HEK293 (cell line): ENCODE results near the gene DPPA4.

Experiments
- CTCF ChIA-PET: fragments of 350-600 bp; formaldehyde crosslinking; extraction: SDS; loops from one replicate; lab custom pipeline; 2021; ENCODE audit warnings: antibody characterized with exemption; lab: Yijun Ruan, JAX
- POLR2A ChIA-PET: fragments of 300-600 bp; formaldehyde crosslinking; extraction: SDS; loops from one replicate; lab custom pipeline; 2020; ENCODE audit warnings: antibody characterized with exemption, inconsistent platforms; lab: Yijun Ruan, JAX
- H3K27ac ChIP-seq: fragments of 200-500 bp; sonication (Bioruptor generic); 2 replicates; pipeline ENCODE4 v1.5.1; 2014; ENCODE audit warnings: low read depth, low read length, control low read depth, inconsistent platforms; ENCODE audit errors: extremely low read depth
- H3K36me3 ChIP-seq, 2 experiments: fragments of 200-500 bp in 1 of 2; sonication (Bioruptor generic) in 1 of 2; 1 replicate in 1 of 2; 2 replicates in 1 of 2; pipeline ENCODE4 v1.5.1; 2014 to 2017; ENCODE audit warnings: inconsistent platforms in 2 of 2, low read length in 2 of 2; ENCODE audit not compliant: control insufficient read depth in 2 of 2, insufficient read depth in 1 of 2
- H3K4me1 ChIP-seq: fragments of 200-500 bp; sonication (Bioruptor generic); 2 replicates; pipeline ENCODE4 v1.5.1; 2014; ENCODE audit warnings: mild to moderate bottlenecking, low read length, inconsistent platforms; ENCODE audit not compliant: control insufficient read depth, insufficient read depth
- H3K4me3 ChIP-seq: 2 replicates; pipeline ENCODE4 v1.5.1; 2011; ENCODE audit warnings: low read depth, mild to moderate bottlenecking, control low read depth, low read length, moderate library complexity
- H3K9me3 ChIP-seq: fragments of 200-500 bp; sonication (Bioruptor generic); 2 replicates; pipeline ENCODE4 v1.5.1; 2014; ENCODE audit warnings: low read depth, low read length, inconsistent platforms; ENCODE audit not compliant: control insufficient read depth, insufficient read depth
- HOXD13 ChIP-seq: sonication (generic); formaldehyde crosslinking; IDR thresholded peaks from 2 replicates; pipeline ENCODE4 v1.8.0; 2022; ENCODE audit warnings: missing genetic modification reagents, borderline replicate concordance
- MZF1 ChIP-seq: fragments of 450-650 bp; formaldehyde crosslinking; IDR thresholded peaks from 2 replicates; pipeline ENCODE4 v1.5.1; 2017; ENCODE audit warnings: missing biosample characterization, missing genetic modification characterization, borderline replicate concordance
- TRIM28 ChIP-seq: IDR thresholded peaks from 2 replicates; pipeline ENCODE4 v1.6.1; 2011; ENCODE audit warnings: low read length, control low read depth, borderline replicate concordance
- YY2 ChIP-seq: fragments of 450-650 bp; formaldehyde crosslinking; IDR thresholded peaks from 2 replicates; pipeline ENCODE4 v1.5.1; 2016; ENCODE audit warnings: missing biosample characterization, missing genetic modification characterization
- ZBTB21 ChIP-seq: fragments of 450-650 bp; formaldehyde crosslinking; IDR thresholded peaks from 2 replicates; pipeline ENCODE4 v1.5.1; 2017; ENCODE audit warnings: missing biosample characterization, missing genetic modification characterization
- ZFP41 ChIP-seq: fragments of 450-650 bp; formaldehyde crosslinking; IDR thresholded peaks from 2 replicates; pipeline ENCODE4 v1.5.1; 2016; ENCODE audit warnings: missing biosample characterization, missing genetic modification characterization, borderline replicate concordance
- ZNF133 ChIP-seq: fragments of 450-650 bp; formaldehyde crosslinking; IDR thresholded peaks from 2 replicates; pipeline ENCODE4 v1.5.1; 2016; ENCODE audit warnings: missing biosample characterization, missing genetic modification characterization
- ZNF157 ChIP-seq: fragments of 450-650 bp; formaldehyde crosslinking; IDR thresholded peaks from 2 replicates; pipeline ENCODE4 v1.5.1; 2016; ENCODE audit warnings: missing biosample characterization, missing genetic modification characterization
- ZNF311 ChIP-seq: fragments of 450-650 bp; formaldehyde crosslinking; IDR thresholded peaks from 2 replicates; pipeline ENCODE4 v1.5.1; 2017; ENCODE audit warnings: missing biosample characterization, missing genetic modification characterization, borderline replicate concordance
- ZNF366 ChIP-seq: fragments of 450-650 bp; formaldehyde crosslinking; conservative IDR thresholded peaks from 2 replicates; pipeline ENCODE4 v1.5.1; 2016; ENCODE audit warnings: missing biosample characterization, missing genetic modification characterization
- ZNF37A ChIP-seq: fragments of 450-650 bp; IDR thresholded peaks from 2 replicates; pipeline ENCODE4 v1.5.1; 2018; ENCODE audit warnings: missing biosample characterization, missing genetic modification characterization
- ZNF558 ChIP-seq: fragments of 450-650 bp; formaldehyde crosslinking; IDR thresholded peaks from 2 replicates; pipeline ENCODE4 v1.5.1; 2016; ENCODE audit warnings: missing biosample characterization, missing genetic modification characterization
- ZNF571 ChIP-seq: fragments of 450-650 bp; formaldehyde crosslinking; IDR thresholded peaks from 2 replicates; pipeline ENCODE4 v1.5.0; 2017; ENCODE audit warnings: missing biosample characterization, missing genetic modification characterization
- ZNF600 ChIP-seq: fragments of 450-650 bp; formaldehyde crosslinking; IDR thresholded peaks from 2 replicates; pipeline ENCODE4 v1.5.1; 2016; ENCODE audit warnings: missing biosample characterization, missing genetic modification characterization
- ZNF645 ChIP-seq: fragments of 450-650 bp; formaldehyde crosslinking; IDR thresholded peaks from 2 replicates; pipeline ENCODE4; 2016; ENCODE audit warnings: missing biosample characterization, missing genetic modification characterization
- ZNF654 ChIP-seq: fragments of 450-650 bp; formaldehyde crosslinking; IDR thresholded peaks from 2 replicates; pipeline ENCODE4 v1.5.1; 2016; ENCODE audit warnings: low read depth, missing biosample characterization, missing genetic modification characterization
- ZNF660 ChIP-seq: fragments of 450-650 bp; IDR thresholded peaks from 2 replicates; pipeline ENCODE4 v1.5.1; 2018; ENCODE audit warnings: missing biosample characterization, mild to moderate bottlenecking, missing genetic modification characterization
- ZNF747 ChIP-seq: fragments of 450-650 bp; formaldehyde crosslinking; IDR thresholded peaks from 2 replicates; pipeline ENCODE4 v1.5.1; 2016; ENCODE audit warnings: missing biosample characterization, missing genetic modification characterization
- ZNF768 ChIP-seq: fragments of 450-650 bp; formaldehyde crosslinking; IDR thresholded peaks from 2 replicates; pipeline ENCODE4 v1.5.1; 2018; ENCODE audit warnings: missing biosample characterization, mild to moderate bottlenecking, missing genetic modification characterization
- ZNF776 ChIP-seq: fragments of 450-650 bp; formaldehyde crosslinking; IDR thresholded peaks from 2 replicates; pipeline ENCODE4 v1.5.0; 2017; ENCODE audit warnings: missing biosample characterization, missing genetic modification characterization, borderline replicate concordance
- ZXDB ChIP-seq: fragments of 450-650 bp; formaldehyde crosslinking; IDR thresholded peaks from 2 replicates; pipeline ENCODE4 v1.5.1; 2016; ENCODE audit warnings: missing biosample characterization, missing genetic modification characterization
- TF ChIP-seq, protein P1 (sequence below): fragments of 450-650 bp; formaldehyde crosslinking; IDR thresholded peaks from 2 replicates; pipeline ENCODE4 v1.5.1; 2017; ENCODE audit warnings: missing biosample characterization, missing genetic modification characterization
- TF ChIP-seq, protein P2 (sequence below): fragments of 450-650 bp; formaldehyde crosslinking; IDR thresholded peaks from 2 replicates; pipeline ENCODE4 v1.5.1; 2016; ENCODE audit warnings: missing biosample characterization, missing genetic modification characterization, low read depth
- TF ChIP-seq, protein P3 (sequence below): fragments of 450-650 bp; formaldehyde crosslinking; IDR thresholded peaks from 2 replicates; pipeline ENCODE4 v1.5.1; 2016; ENCODE audit warnings: missing biosample characterization, missing genetic modification characterization
- TF ChIP-seq, protein P4 (sequence below): fragments of 450-650 bp; formaldehyde crosslinking; IDR thresholded peaks from 2 replicates; pipeline ENCODE4 v1.5.1; 2016; ENCODE audit warnings: missing biosample characterization, missing genetic modification characterization

Gene DPPA4

DNA sequence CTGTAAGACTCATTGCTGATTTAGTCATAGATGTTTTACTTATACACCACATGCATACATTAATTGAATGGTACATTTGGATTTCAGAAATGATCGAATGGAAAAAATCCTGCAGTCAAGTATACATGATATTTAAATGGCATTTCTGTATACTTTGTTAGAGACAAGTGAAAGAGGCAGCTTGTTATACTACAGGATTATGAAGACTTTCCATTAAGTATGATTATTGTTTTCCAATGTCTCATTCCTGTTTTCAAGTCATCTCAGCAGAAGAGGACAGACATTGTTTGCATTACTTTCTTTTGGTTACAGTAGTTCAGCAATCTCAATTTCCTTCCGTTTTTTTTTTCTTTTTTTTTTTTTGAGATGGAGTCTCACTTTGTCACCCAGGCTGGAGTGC is 36.6 kb upstream of the DPPA4 start (continued):
- TF ChIP-seq HOXD13 (CRISPR knock-in tag) (no peak), ZNF660 (tag by site-specific recombination) (no peak), ZNF654 (tag by site-specific recombination) (no peak), ZNF600 (no peak), YY2 (tag by site-specific recombination) (no peak), ZBTB21 (tag by site-specific recombination) (no peak)
- TF ChIP-seq, protein P1, sequence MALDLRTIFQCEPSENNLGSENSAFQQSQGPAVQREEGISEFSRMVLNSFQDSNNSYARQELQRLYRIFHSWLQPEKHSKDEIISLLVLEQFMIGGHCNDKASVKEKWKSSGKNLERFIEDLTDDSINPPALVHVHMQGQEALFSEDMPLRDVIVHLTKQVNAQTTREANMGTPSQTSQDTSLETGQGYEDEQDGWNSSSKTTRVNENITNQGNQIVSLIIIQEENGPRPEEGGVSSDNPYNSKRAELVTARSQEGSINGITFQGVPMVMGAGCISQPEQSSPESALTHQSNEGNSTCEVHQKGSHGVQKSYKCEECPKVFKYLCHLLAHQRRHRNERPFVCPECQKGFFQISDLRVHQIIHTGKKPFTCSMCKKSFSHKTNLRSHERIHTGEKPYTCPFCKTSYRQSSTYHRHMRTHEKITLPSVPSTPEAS (tag by site-specific recombination), result no peak

- no peaks in the 10 kb centered on the region for H3K36me3 ChIP-seq
- ChIA-PET CTCF (no interaction called here), POLR2A (no interaction called here)
- no peak overlapping the region for H3K27ac ChIP-seq
- H3K9me3 ChIP-seq, result no peaks in the 10 kb centered on the region
- H3K4me3 ChIP-seq, result no peak overlapping the region
- H3K4me1 ChIP-seq, result no peaks in the 10 kb centered on the region
- no peak for TF ChIP-seq ZNF747 (tag by site-specific recombination)
- TF ChIP-seq ZNF558 (tag by site-specific recombination), result no peak
- no peak for TF ChIP-seq ZFP41
- TF ChIP-seq, protein P2, sequence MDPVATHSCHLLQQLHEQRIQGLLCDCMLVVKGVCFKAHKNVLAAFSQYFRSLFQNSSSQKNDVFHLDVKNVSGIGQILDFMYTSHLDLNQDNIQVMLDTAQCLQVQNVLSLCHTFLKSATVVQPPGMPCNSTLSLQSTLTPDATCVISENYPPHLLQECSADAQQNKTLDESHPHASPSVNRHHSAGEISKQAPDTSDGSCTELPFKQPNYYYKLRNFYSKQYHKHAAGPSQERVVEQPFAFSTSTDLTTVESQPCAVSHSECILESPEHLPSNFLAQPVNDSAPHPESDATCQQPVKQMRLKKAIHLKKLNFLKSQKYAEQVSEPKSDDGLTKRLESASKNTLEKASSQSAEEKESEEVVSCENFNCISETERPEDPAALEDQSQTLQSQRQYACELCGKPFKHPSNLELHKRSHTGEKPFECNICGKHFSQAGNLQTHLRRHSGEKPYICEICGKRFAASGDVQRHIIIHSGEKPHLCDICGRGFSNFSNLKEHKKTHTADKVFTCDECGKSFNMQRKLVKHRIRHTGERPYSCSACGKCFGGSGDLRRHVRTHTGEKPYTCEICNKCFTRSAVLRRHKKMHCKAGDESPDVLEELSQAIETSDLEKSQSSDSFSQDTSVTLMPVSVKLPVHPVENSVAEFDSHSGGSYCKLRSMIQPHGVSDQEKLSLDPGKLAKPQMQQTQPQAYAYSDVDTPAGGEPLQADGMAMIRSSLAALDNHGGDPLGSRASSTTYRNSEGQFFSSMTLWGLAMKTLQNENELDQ (tag by site-specific recombination), result no peak
- no peak for TF ChIP-seq ZNF311 (tag by site-specific recombination)
- TF ChIP-seq, protein P3, sequence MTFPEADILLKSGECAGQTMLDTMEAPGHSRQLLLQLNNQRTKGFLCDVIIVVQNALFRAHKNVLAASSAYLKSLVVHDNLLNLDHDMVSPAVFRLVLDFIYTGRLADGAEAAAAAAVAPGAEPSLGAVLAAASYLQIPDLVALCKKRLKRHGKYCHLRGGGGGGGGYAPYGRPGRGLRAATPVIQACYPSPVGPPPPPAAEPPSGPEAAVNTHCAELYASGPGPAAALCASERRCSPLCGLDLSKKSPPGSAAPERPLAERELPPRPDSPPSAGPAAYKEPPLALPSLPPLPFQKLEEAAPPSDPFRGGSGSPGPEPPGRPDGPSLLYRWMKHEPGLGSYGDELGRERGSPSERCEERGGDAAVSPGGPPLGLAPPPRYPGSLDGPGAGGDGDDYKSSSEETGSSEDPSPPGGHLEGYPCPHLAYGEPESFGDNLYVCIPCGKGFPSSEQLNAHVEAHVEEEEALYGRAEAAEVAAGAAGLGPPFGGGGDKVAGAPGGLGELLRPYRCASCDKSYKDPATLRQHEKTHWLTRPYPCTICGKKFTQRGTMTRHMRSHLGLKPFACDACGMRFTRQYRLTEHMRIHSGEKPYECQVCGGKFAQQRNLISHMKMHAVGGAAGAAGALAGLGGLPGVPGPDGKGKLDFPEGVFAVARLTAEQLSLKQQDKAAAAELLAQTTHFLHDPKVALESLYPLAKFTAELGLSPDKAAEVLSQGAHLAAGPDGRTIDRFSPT, result no peak
- no peak for TF ChIP-seq ZNF768 (tag by site-specific recombination)
- no peak for TF ChIP-seq ZNF366 (tag by site-specific recombination)
- no peak for TF ChIP-seq ZNF571 (tag by site-specific recombination)
- no peak for TF ChIP-seq ZNF645
- TF ChIP-seq TRIM28, result no peak
- TF ChIP-seq, protein P4, sequence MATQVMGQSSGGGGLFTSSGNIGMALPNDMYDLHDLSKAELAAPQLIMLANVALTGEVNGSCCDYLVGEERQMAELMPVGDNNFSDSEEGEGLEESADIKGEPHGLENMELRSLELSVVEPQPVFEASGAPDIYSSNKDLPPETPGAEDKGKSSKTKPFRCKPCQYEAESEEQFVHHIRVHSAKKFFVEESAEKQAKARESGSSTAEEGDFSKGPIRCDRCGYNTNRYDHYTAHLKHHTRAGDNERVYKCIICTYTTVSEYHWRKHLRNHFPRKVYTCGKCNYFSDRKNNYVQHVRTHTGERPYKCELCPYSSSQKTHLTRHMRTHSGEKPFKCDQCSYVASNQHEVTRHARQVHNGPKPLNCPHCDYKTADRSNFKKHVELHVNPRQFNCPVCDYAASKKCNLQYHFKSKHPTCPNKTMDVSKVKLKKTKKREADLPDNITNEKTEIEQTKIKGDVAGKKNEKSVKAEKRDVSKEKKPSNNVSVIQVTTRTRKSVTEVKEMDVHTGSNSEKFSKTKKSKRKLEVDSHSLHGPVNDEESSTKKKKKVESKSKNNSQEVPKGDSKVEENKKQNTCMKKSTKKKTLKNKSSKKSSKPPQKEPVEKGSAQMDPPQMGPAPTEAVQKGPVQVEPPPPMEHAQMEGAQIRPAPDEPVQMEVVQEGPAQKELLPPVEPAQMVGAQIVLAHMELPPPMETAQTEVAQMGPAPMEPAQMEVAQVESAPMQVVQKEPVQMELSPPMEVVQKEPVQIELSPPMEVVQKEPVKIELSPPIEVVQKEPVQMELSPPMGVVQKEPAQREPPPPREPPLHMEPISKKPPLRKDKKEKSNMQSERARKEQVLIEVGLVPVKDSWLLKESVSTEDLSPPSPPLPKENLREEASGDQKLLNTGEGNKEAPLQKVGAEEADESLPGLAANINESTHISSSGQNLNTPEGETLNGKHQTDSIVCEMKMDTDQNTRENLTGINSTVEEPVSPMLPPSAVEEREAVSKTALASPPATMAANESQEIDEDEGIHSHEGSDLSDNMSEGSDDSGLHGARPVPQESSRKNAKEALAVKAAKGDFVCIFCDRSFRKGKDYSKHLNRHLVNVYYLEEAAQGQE (tag by site-specific recombination), result no peak
- TF ChIP-seq MZF1 (tag by site-specific recombination), result no peak
- no peak for TF ChIP-seq ZNF157 (tag by site-specific recombination)
- TF ChIP-seq ZNF776 (tag by site-specific recombination), result no peak
- no peak for TF ChIP-seq ZNF133
- no peak for TF ChIP-seq ZXDB
- no peak for TF ChIP-seq ZNF37A (tag by site-specific recombination)
Measured at GRCh38 chr3:109372639-109373038, 35.3 kb upstream of the DPPA4 start.
